GM21619 (cell line): ENCODE measurements around the gene MAOA.
"Not testable (repeated sequence)": the region's sequence is repeated elsewhere in the genome, so short reads cannot be mapped to it uniquely, and the experiment has no call there.

Experiments
- ATAC-seq: cut with Tn5 transposase; IDR thresholded peaks from one replicate; pipeline ENCODE4 v1.9.1; 2021; ENCODE audit not compliant: unreplicated experiment

Gene MAOA

GRCh38 chrX:43656005-43656494, at the start of gene MAOA:
MAOA (plus strand) TSS chrX:43656299; CDS start chrX:43656342, 43 bp downstream.
- ATAC-seq, result no peak

DNA sequence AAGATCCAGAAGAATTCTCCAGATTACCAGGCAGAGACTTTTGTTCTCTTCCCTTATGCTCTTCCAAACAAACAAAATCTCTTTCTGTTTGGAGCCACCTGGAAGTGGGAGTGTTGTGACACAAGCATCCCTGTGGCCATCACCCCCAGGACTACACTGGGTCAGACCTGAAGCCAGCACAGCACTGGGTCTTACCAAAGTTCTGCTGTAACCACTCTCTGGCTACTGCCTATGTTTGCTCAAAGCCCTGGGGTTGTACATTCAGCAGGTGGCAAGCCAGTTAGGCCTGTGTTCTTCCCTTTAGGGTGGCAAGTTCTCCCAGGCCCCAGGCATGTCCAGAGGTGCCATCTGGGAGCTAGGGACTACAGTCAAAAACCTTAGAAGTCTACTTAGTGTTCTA, 43.7 kb upstream of the MAOA start:
- no peak for ATAC-seq

GRCh38 chrX:43615660-43616059, 40.4 kb upstream of the MAOA start:
- no peak for ATAC-seq

DNA sequence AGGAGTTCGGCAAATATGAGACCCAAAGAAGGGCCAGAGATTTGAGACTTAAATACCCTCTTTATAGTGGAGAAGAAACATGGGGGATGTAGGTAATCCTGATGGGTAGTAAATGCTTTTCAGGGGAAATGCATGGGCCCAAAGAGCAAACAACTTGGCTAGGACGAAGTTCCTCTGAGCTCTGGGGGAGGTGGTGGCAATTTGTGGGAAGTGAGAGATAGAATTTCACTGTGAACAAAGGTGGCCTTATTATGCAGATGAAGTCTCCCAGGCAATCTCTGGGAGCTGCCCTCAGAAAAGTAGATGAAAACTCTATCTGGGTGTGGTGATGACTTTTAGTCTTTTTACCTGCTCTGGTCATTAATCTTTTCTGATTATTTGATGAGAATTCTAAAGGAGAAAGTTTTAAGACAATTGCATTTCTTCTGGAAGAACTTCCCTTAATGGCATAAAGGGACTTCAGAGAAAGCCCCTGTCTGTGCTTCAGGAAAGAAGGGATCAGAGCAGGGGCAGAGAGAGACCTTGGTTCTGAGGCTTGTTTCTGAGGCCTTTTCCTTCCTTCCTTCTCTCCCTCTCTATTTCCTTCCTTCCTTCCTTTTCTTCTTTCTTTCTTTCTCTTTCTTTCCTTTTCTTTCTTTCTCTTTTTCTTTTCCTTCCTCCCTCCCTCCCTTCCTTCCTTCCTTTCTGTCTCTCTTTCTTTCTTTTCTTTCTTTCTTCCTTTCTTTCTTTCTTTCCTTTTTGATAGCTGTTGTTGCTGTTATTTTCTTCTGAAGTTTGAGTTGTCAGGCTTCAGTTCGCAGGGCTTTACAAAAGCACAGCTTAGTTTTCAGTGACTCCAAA, 37.5 kb upstream of the MAOA start:
- ATAC-seq, result no peak

DNA sequence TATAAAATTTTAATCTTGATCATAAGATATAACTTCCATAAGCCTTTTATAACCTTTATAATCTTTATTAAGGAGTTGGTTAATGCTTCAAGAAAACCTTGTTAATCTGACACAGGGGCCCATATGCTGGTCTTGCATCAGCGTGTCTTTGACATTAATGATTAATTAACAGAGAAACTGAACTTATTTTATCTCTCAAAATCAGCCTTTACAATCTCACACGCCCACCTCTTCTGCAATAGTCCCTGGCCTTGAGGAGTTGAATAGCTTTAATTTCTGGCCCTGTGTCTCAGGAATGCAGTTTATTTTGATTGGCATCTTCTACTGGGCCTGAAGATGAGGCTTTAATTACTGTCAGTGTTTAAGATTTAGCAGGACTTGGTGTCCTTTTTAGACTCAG, 36.2 kb upstream of the MAOA start:
- not testable (repeated sequence) for ATAC-seq

DNA sequence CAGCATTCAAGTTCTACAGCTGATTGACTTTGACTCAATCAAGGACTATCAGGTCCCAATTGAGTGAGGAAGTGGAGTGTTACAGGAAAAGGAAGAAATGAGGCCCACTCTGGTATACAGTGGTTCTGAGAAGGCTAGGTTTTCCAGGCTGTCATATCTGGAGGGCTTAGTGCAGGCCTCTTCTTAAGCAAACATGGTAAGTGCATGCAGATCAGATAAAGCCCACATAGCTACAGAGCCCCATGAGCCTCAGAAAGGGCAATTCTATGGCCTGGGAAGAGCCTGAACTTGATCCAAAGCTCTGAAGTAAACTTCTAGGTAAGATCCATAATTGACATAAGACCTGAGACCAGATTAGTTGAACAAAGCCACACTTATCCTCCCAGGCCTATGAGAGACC, 29.0 kb upstream of the MAOA start:
- no peak for ATAC-seq

- no peak for ATAC-seq
Measured at GRCh38 chrX:43627669-43628068, 28.4 kb upstream of the MAOA start.

DNA sequence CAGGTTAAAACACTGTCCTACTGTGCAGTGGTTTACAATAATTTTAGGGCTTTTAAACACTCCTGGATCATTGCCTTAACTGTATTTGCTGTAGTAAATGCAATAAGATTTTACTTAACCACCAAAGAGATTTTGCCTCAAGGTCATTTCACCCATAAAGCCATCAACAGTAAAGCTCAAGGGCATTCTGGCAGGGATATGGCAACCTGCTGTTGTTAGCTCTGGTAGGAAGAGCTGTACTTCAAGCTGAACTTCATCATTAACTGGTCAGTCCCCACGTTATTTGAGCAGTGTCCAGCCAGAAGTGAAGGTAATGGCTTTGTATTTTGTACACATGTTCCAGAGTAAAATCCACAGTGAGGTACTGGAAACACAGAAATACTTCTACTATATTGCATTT, 26.9 kb upstream of the MAOA start:
- ATAC-seq, result no peak

- no peak for ATAC-seq
Measured at GRCh38 chrX:43631841-43632240, 24.3 kb upstream of the MAOA start.

DNA sequence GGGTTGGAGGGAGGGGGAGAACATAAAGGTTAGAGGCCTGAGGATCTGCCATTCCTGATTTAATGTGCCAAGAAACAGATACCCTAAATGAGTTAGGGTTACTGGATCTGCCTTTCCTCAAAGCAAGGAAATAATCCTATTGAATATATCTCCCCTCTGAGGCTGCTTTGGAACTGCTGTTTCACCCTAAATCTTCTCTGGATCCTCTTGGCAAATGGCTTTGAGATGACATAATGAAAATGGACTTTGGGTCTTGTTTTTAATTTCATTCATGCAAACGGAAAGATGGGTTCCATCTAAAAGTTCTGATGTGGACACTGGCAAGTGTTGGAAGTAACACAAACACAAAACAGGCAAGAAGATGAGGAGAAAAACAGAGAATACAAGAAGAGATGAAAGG, 23.0 kb upstream of the MAOA start:
- ATAC-seq, result no peak

DNA sequence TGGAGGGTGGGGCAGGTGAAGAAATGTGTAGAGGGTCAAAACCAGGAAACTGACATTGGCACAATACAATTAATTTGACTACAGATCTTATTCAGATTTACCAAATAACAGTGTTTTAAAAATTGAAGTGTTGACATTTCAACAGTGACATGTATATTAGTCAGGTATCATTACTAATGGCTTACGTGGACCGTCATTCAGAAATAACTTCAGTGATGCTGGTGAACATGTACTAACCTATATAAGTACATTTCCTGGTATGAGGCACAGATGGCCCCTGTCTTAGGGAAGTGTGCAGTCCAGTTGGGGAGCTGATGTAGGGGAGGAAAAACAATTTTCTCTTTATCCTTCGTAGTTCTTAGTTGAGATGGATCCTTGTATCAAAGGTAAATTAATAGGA, 22.3 kb upstream of the MAOA start:
- no peak for ATAC-seq

DNA sequence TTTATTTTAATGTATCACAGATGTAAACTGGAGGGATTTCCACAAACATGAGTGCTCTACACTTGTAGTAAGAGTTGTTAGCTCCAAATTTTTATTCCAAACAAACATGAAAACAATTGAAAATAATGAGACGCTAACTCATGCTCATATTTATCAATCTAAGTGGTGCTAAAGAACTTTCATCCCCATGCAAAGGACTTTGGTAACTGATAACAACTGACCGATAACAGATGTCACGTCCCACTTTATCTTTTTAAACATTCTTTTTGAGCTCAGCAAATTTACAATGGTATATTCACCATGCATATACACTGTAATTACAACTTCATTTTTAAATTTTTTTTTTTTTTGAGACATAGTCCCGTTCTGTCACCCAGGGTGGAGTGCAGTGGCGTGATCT, 15.6 kb upstream of the MAOA start:
- no peak for ATAC-seq

GRCh38 chrX:43641691-43642090, 14.4 kb upstream of the MAOA start:
- no peak for ATAC-seq

GRCh38 chrX:43643201-43643600, 12.9 kb upstream of the MAOA start:
- ATAC-seq, result no peak

DNA sequence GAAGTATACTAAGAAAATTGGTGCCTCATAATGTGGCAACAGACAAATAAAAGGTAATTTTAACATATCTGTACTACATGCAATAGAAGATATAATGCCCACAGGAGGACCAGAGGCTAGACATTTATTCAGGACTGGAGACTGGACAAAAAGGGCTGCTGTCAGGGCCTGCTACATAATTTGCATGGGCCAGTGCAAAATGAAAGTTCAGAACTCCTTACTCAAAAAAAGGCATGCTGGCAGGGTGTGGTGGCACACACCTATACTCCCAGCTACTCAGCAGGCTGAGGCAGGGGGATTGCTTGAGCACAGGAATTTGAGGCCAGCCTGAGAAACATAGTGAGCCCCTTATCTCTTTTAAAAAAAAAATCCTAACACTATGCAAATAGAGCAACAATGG, 12.4 kb upstream of the MAOA start:
- no peak for ATAC-seq

- ATAC-seq, result no peak
Measured at GRCh38 chrX:43644124-43644701, 11.9 kb upstream of the MAOA start.

DNA sequence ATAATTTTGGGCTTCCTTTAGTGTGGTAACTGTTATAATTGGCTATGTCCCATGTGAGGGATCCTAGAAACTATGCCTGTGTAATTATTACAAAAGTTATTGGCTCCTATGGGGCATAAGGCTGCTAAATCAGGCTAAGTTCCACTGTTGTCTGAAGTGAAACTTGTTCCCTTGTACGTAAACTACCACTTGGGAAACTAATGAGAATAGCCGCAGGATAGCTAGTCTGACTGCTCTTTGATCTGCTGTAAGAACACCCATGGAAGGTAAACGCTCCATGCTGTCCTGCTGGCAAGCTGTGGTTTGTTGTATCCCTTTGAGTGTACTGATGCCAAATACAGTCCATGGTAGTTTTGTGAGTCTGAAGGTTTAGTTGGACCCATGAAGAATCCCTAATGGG, 9.3 kb upstream of the MAOA start:
- no peak for ATAC-seq

DNA sequence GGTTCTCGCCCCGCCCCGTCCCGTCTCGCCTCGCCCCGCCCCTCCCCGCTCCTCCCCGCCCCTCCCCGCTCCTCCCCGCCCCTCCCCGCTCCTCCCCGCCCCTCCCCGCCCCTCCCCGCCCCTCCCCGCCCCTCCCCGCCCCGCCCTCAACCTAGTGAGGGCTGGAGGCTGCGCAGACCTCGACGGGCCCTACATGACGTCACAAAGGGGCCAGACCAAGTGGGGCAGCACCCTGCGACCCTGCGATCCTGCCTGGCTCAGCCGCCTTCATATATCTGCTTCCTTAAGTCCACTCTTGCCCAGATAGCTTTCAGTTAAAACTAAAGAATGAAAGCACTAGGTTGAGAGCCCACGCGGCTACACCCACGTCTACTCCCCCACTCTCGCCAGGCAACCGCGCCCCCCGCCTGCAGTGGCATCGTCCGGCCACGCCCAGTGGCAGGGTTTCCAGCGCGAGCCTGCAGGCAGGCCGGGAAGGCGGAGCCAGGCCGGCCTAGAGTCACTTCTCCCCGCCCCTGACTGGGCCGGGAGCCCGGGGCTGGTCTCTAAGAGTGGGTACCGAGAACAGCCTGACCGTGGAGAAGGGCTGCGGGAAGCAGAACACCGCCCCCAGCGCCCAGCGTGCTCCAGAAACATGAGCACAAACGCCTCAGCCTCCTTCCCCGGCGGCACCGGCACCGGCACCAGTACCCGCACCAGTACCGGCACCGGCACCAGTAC, 1.5 kb upstream of the MAOA start:
- peak; percentile 96 for ATAC-seq

DNA sequence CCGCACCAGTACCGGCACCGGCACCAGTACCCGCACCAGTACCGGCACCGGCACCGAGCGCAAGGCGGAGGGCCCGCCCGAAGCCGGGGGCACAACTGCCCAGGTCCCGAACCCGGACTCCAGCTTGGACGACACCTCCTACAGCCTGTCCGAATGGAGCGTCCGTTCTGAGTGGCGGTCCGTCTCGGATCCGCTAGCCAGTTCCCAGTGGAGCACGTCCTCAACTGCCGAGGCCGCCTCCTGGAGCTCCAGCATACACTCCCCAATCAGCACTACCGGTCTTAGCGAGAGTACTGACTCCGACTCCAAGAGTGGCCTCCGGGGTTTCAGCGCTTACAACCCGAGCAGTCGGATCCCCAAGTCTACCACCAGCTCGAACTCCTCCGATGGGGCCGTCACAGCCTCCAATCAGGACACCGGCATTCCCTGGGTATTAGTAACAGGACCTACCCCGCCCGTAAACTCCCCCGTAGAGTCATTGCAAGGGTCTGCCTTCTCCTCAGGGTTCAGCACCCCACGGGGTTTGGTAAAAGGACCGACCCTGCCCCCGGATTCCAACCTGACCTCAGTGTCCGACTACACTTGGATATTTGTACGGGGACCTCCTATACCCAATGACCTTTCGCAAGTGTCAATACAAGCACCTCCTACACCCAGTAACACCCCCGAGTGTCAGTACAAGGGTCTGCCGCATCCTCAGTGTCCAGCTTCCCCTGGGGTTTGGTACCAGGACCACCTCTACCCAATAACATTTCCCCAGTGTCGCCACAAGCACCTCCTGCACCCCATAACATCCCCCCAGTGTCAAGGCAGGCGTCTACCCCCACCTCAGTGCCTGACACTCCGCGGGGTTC, 721 bp upstream of the MAOA start:
- ATAC-seq, result no peak

DNA sequence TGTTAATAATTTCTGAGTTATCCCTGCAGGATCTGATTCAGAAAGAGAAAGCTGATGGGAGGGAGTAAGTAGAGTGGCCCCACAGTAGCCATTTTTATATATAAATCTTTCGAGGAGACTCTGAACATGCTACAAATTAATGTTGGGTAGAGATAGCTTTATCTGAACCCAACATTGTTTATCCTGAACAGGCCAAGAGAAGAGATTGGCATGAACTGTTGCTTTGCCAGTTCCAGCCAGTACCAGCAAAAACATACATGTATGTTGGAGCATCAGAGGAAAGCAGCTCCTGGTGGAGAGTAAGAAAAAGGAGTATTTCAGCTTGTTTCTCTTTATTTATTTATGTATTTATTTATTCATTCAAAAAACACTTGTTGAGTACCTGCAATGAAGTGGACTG, 1.6 kb downstream of the MAOA start:
- no peak for ATAC-seq
